Skeletal muscle satellite cell (primary cell): ENCODE data around the gene TMEM120B.

Experiments
- H3K27me3 ChIP-seq: 2 replicates; pipeline ENCODE4 v1.7.0; 2013; ENCODE audit warnings: low read length; ENCODE audit not compliant: control insufficient read depth, insufficient read depth
- H3K36me3 ChIP-seq: 2 replicates; pipeline ENCODE4 v1.7.0; 2013; ENCODE audit warnings: mild to moderate bottlenecking, control low read depth, low read length; ENCODE audit not compliant: insufficient read depth
- H3K4me1 ChIP-seq: 2 replicates; pipeline ENCODE4 v1.7.0; 2013; ENCODE audit warnings: low read length; ENCODE audit not compliant: control insufficient read depth, insufficient read depth
- H3K4me2 ChIP-seq: 2 replicates; pipeline ENCODE4 v1.7.0; 2013; ENCODE audit warnings: mild to moderate bottlenecking, low read length
- H3K4me3 ChIP-seq: 2 replicates; pipeline ENCODE4 v1.7.0; 2013; ENCODE audit warnings: low read length
- H3K9ac ChIP-seq: 2 replicates; pipeline ENCODE4 v1.7.0; 2013; ENCODE audit warnings: mild to moderate bottlenecking, low read depth, low read length, moderate library complexity
- H3K9me3 ChIP-seq: replicated peaks from 2 replicates; pipeline ENCODE4 v1.7.0; 2013; ENCODE audit warnings: mild to moderate bottlenecking, control low read depth, low read length

The TMEM120B gene

DNA sequence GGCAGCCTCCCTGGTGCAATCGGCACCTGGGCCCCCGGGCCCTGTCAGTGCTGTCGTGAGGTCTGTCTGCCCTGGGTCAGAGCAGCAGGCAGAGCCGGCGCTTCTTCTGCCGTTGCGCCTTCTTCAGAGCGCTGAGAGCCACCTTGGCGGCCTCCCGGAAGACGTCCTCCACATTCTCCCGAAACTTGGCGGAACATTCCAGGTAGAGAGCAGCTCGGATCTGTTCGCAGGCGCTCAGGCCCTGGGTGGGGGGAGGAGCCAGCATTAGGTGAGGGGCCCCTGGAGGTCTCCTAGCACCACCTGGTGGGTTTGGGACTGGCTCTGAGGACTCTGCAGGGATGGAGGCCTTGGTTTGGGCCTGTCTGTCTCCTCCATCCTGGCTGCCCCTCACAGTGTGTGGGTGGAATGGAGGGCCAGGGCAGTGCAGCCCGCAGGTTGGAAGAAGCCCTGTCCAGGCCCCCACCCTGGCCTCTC lies 66.9 kb downstream of the TMEM120B start:
- Histone ChIP-seq H3K36me3 (peaks cover 6% of the 10 kb centered on the region), H3K4me2 (no peak overlapping the region), H3K4me1 (peaks cover 22% of the 10 kb centered on the region), H3K9me3 (no peaks in the 10 kb centered on the region), H3K4me3 (no peak overlapping the region), H3K9ac (no peak overlapping the region), H3K27me3 (no peaks in the 10 kb centered on the region)

DNA sequence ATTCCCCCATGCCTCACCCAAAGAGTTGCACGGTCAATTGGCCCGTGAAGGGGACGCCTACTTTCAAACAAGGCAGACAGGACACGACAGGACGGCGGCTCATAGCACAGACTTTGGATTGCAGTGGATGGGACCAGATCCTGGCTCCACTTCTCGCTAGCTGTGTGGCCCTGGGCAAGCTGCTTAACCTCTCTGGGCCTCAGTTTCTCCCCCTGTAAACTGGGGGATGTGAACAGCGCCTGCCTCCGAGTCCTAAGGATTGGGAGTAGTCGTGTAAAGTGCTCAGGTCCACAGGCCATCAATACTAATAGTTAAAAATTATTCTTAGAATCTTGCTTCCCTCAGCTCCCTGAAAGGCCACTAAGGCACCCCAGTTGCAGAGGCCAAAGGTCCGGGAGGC lies 67.9 kb downstream of the TMEM120B start:
- Histone ChIP-seq H3K4me2 (no peak overlapping the region), H3K9me3 (no peaks in the 10 kb centered on the region), H3K4me1 (peaks cover 29% of the 10 kb centered on the region), H3K4me3 (no peak overlapping the region), H3K27me3 (no peaks in the 10 kb centered on the region), H3K9ac (no peak overlapping the region), H3K36me3 (peaks cover 6% of the 10 kb centered on the region)

DNA sequence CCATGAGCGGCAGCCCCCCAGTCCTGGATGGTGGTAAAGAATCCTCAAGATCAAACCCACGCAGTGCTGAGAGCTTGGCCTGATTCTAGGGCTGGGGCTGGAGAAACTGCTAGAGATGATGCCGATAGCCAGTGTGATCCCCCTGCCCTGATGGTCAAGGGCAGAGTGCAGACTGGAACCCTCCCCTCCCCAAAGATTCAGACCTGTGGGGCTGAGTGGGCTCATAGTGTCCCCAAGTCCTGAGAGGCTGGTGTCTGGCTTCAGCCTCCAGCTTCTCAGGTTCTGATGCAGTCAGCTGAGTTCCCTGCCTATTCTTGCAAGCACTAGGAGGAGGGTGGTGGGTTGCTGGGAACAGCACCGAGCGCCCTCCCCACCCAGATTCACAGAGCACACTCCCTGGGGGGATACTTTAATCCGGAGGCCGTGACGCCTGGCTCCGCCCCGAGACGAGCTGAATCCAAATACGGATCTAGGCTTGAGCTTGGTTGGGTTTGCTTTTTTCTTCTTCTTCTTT lies 69.0 kb downstream of the TMEM120B start:
- H3K36me3 ChIP-seq: peaks cover 6% of the 10 kb centered on the region
- no peak overlapping the region for H3K9ac ChIP-seq
- H3K4me2 ChIP-seq: peak overlapping the region; percentile 61
- no peak overlapping the region for H3K4me3 ChIP-seq
- no peaks in the 10 kb centered on the region for H3K9me3 ChIP-seq
- peaks cover 34% of the 10 kb centered on the region for H3K4me1 ChIP-seq
- no peaks in the 10 kb centered on the region for H3K27me3 ChIP-seq

DNA sequence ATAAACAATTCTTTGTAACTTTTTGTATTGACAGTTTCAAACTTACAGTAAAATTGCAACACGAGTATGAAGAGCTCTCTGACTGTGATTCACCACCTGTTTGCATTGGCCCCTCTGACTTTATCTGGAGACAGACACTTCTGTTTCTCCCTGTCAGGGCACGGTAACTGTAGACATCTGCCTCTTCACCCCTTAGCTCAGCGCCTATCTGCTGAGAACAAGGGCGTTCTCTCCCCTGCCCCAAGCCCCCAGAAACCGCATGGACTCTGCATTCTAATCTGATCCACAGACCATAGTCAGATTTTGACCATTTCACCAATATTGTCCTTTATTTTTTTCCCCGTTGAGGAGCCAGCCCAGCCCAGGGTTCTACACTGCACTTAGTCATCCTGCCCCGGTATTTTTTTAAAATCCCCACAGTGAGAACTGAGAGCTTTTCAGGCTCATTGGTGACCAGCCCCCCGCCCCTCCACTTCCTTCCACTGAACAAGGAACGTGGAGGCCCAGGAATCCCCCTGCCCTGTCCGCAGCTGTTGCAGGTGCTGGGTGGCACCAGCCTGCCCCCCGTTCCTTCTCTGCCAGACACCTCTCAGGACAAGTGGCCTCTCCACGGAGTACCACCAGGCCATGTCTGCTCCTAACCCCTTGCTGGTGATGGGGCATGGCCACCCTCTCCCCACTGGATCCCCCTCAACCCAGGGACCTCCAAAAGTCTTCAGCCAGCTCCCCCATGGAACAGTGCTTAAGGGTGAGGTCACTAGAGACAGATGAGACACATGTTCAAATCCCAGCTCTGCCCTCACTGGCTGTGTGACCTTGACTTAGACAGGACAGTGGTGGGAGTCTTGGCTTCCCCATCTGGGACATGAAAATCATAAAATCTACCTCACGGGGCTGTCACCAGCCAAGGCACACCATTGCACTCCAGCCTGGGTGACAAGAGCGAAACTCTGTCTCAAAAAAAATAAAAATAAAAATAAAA lies 69.7 kb downstream of the TMEM120B start:
- peaks cover 40% of the 10 kb centered on the region for H3K4me1 ChIP-seq
- H3K27me3 ChIP-seq: no peaks in the 10 kb centered on the region
- no peak overlapping the region for H3K4me3 ChIP-seq
- no peaks in the 10 kb centered on the region for H3K9me3 ChIP-seq
- H3K9ac ChIP-seq: no peak overlapping the region
- peaks cover 6% of the 10 kb centered on the region for H3K36me3 ChIP-seq
- H3K4me2 ChIP-seq: peak overlapping the region; percentile 61

DNA sequence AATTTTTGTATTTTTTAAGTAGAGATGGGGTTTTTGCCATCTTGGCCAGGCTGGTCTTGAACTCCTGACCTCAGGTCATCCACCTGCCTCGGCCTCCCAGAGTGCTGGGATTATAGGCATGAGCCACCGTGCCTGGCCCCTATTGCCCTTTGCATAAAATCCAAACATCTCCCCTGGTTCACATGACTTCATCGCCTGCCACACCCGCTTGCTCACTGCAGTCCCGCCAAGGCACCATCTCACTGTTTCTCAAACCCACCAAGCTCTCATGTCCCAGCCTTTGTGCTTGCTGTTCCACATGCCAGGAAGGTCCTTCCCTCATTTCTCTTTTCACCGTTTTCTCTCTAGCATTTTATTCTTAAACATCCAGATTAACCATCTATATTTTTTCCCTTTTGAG lies 71.2 kb downstream of the TMEM120B start:
- Histone ChIP-seq H3K36me3 (peaks cover 6% of the 10 kb centered on the region), H3K4me1 (peaks cover 40% of the 10 kb centered on the region), H3K4me3 (no peak overlapping the region), H3K9me3 (no peaks in the 10 kb centered on the region), H3K27me3 (no peaks in the 10 kb centered on the region), H3K4me2 (no peak overlapping the region), H3K9ac (no peak overlapping the region)

DNA sequence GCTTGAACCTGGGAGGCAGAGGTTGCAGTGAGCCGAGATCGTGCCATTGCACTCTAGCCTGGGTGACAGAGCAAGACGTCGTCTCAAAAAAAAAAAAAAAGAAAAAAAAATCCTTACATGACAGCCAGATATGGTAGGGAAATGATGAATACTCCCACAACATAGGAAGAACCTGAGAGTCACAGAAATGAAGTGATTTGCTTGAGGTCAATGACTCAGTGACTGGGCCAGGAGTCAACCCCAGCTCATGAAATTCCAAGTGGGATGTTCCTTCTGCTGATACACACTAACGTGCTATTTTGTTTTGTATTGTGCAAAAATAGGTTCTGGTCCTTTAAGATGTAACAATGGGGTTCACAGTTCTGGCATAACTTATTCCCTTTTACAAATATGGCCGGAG lies 71.9 kb downstream of the TMEM120B start:
- Histone ChIP-seq H3K36me3 (peaks cover 6% of the 10 kb centered on the region), H3K4me1 (peaks cover 40% of the 10 kb centered on the region), H3K9me3 (no peaks in the 10 kb centered on the region), H3K4me2 (peak overlapping the region; percentile 40), H3K27me3 (no peaks in the 10 kb centered on the region), H3K4me3 (no peak overlapping the region), H3K9ac (no peak overlapping the region)

DNA sequence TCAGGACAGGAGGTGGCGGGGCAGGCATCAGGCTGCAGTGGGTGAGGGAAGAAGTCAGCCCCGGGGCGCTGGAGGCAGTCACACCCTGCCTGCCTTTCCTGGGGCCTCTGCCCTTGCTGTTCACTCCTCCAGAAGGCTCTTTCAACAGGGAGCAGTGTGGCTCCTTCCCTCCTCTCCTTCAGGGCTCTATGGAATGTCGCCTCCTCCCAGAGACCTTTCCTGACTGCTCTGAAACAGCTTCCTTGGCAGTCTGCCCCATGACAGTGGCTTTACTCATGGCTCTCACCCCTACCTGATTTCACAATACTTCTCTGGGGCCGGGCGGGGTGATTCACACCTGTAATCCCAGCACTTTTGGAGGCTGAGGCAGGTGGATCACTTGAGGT lies 73.9 kb downstream of the TMEM120B start:
- no peaks in the 10 kb centered on the region for H3K36me3 ChIP-seq
- H3K4me1 ChIP-seq: peaks cover 38% of the 10 kb centered on the region
- no peak overlapping the region for H3K9ac ChIP-seq
- H3K4me2 ChIP-seq: no peak overlapping the region
- no peak overlapping the region for H3K4me3 ChIP-seq
- H3K9me3 ChIP-seq: no peaks in the 10 kb centered on the region
- H3K27me3 ChIP-seq: no peaks in the 10 kb centered on the region

DNA sequence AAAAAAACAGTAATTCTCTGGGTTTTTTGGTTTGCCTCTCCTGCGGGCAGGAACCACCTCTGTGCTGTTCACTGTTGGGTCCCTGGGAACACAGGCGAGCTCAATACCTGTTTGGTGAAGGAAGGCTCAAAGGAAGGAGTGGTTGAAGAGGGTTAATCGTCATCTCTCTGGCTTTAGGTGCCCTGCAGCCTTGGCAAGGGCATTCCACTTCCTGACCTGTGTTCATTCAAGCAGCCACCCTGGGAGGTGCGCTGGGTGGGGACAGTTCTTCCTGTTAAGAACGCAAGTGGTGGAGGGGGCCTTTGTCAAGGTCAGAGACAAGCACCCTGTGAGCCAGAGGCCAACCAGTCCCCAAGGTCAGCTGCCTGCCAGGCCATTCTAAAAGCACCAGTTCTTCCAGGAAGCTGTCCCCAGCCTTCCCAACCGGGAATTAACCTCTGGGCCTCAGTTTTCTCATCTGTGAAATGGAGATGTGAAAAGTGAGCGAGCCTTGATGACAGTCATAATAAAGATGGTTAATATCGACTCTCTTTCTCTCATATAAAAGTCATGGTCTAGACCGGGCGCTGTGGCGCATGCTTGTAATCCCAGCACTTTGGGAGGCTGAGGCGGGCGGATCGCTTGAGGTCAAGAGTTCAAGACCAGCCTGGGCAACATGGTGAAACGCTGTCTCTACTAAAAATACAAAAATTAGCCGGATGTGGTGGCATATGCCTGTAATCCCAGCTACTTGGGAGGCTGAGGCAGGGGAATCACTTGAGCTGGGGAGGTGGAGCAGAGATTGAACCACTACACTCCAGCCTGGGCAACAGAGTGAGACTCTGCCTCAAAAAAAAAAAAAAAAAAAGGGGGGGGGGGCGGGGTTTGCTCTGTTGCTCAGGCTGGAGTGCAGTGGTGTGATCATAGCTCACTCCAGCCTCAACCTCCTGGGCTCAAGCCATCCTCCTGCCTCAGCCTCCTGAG lies 74.8 kb downstream of the TMEM120B start:
- Histone ChIP-seq H3K4me3 (no peak overlapping the region), H3K27me3 (no peaks in the 10 kb centered on the region), H3K4me2 (no peak overlapping the region), H3K4me1 (peaks cover 28% of the 10 kb centered on the region), H3K36me3 (no peaks in the 10 kb centered on the region), H3K9me3 (no peaks in the 10 kb centered on the region), H3K9ac (no peak overlapping the region)

DNA sequence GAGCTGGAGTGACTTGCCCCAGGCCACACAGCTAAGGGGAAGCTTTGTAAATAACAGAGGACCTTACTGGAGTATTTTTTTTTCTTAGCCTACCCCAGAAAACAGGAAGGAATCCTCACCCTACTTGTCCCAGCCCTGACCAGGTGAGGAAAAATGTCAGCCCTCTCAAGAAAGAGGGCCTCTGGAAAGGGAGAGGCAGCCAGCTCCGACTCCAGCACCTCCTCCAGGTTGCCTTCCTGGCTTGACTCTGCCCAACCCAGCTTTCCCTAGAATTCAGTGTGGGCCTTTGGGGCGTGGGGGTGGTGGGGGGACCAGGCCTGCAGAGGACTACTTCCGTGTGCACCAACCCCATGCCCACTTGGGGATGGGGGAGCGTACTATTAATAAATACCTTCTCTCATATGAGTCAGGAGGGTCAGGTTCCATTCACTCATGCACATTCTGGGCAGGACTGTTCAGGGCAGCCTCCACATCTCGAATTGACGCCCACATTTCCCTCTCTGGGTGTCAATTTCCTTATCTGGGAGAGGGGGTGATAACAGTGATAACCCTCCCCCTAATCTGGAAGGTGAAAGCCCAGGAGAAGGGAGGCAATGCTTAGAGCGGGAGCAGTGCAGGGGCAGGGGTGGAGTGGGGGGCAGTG lies 75.7 kb downstream of the TMEM120B start:
- Histone ChIP-seq H3K4me3 (no peak overlapping the region), H3K27me3 (no peaks in the 10 kb centered on the region)

DNA sequence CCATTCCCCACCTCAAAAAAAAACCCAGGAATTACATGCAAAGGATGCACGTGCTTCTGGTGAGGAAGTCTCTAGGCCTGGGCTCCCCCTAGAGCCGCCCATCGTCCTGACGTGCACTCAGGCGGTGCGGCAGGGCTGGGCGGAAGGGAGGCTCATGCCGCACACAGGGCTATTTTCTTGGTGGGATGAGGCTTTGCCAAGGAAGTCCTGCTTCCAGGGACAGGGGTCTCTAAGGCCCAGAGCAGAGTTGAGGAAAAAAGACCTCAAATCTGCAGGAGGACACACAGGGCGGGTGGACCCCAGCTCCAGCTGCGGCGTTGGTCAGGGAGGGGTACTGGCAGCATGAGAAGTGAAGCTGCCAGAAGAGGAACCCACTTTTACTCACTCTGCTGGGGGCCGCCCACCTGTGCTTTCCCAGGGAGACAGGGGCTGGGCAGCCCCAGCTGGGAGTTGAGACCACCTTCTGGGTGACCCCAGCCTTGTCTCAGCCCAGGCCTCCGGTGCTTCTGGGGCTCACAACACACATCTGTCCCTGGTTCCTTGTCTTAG lies 76.8 kb downstream of the TMEM120B start:
- Histone ChIP-seq H3K9ac (no peak overlapping the region), H3K9me3 (no peaks in the 10 kb centered on the region), H3K4me3 (no peak overlapping the region), H3K4me1 (peaks cover 28% of the 10 kb centered on the region), H3K27me3 (no peaks in the 10 kb centered on the region), H3K36me3 (no peaks in the 10 kb centered on the region), H3K4me2 (no peak overlapping the region)

More for the DNA sequence above, 75.7 kb downstream of the TMEM120B start:
- Histone ChIP-seq H3K4me1 (peaks cover 26% of the 10 kb centered on the region), H3K9ac (no peak overlapping the region), H3K4me2 (no peak overlapping the region), H3K36me3 (no peaks in the 10 kb centered on the region), H3K9me3 (no peaks in the 10 kb centered on the region)
